ENCODE measurements around the gene ARFIP1. TPM values are rescaled to one million over a fixed set of nuclear protein-coding genes. Genes with fewer than 3 reads are reported as not detected.

Gene ARFIP1
- total and polyA plus RNA-seq, 9 of the 15 experiments (the other 6 are each of a cell fraction or from before 2014, with no cell fraction given): 14.1 to 25.1 (median 20.9) TPM

GRCh38 chr4:152937336-152938236 is 157.8 kb downstream of the ARFIP1 start (continued):
- TF ChIP-seq, protein P1, sequence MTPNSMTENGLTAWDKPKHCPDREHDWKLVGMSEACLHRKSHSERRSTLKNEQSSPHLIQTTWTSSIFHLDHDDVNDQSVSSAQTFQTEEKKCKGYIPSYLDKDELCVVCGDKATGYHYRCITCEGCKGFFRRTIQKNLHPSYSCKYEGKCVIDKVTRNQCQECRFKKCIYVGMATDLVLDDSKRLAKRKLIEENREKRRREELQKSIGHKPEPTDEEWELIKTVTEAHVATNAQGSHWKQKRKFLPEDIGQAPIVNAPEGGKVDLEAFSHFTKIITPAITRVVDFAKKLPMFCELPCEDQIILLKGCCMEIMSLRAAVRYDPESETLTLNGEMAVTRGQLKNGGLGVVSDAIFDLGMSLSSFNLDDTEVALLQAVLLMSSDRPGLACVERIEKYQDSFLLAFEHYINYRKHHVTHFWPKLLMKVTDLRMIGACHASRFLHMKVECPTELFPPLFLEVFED (CRISPR knock-in tag; conservative IDR thresholded peaks at IDR 0.05): no peak
- TF ChIP-seq NCOR1 (IDR thresholded peaks at IDR 0.05): peak; percentile 60
- no peak for TF ChIP-seq HMG20A (CRISPR knock-in tag; conservative IDR thresholded peaks at IDR 0.05)
- no peak for TF ChIP-seq FOXA3 (CRISPR knock-in tag; conservative IDR thresholded peaks at IDR 0.05 in 1 of 2, IDR thresholded peaks at IDR 0.05 in 1 of 2)
- no peak for TF ChIP-seq ELK3 (CRISPR knock-in tag; IDR thresholded peaks at IDR 0.05)
- no peak for TF ChIP-seq HDAC6 (IDR thresholded peaks at IDR 0.05; ENCODE audit: low read depth, low read length)
- TF ChIP-seq RBM25 (IDR thresholded peaks at IDR 0.05; ENCODE audit: low read depth, low read length, severe bottlenecking): no peak
- peak; percentile 80; the same call in 1 of the 2 replicates for TF ChIP-seq POLR2AphosphoS5 (IDR thresholded peaks at IDR 0.05; ENCODE audit: control insufficient read depth, insufficient read depth, low read depth, low read length)
- TF ChIP-seq RAD21 (CRISPR knock-in tag; conservative IDR thresholded peaks at IDR 0.05 in 1 of 2, IDR thresholded peaks at IDR 0.05 in 1 of 2): no peak
- TF ChIP-seq RFX7 (CRISPR knock-in tag; IDR thresholded peaks at IDR 0.05): no peak
- no peak; the same call in 1 of the 2 replicates for TF ChIP-seq MYC (IDR thresholded peaks at IDR 0.05; ENCODE audit: low read depth, low read length)
- TF ChIP-seq MYC (CRISPR knock-in tag; IDR thresholded peaks at IDR 0.05; ENCODE audit: borderline replicate concordance, low read depth): no peak
- TF ChIP-seq SMAD4 (CRISPR knock-in tag; conservative IDR thresholded peaks at IDR 0.05): peak; percentile 53
- no peak for TF ChIP-seq FOXK1 (CRISPR knock-in tag; IDR thresholded peaks at IDR 0.05; ENCODE audit: borderline replicate concordance)
- no peak for TF ChIP-seq RBM15 (IDR thresholded peaks at IDR 0.05; ENCODE audit: insufficient read depth, low read length)
- TF ChIP-seq KLF1 (tag; IDR thresholded peaks at IDR 0.05): no peak
- TF ChIP-seq SRSF9 (IDR thresholded peaks at IDR 0.05; ENCODE audit: borderline replicate concordance, low read depth, low read length): no peak
- TF ChIP-seq BRD9 (IDR thresholded peaks at IDR 0.05; ENCODE audit: low read depth, partially characterized antibody): no peak
- TF ChIP-seq, protein P2, sequence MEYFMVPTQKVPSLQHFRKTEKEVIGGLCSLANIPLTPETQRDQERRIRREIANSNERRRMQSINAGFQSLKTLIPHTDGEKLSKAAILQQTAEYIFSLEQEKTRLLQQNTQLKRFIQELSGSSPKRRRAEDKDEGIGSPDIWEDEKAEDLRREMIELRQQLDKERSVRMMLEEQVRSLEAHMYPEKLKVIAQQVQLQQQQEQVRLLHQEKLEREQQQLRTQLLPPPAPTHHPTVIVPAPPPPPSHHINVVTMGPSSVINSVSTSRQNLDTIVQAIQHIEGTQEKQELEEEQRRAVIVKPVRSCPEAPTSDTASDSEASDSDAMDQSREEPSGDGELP (CRISPR knock-in tag; IDR thresholded peaks at IDR 0.05; ENCODE audit: borderline replicate concordance): peak; percentile 83
- TF ChIP-seq HOXB6 (CRISPR knock-in tag; IDR thresholded peaks at IDR 0.05; ENCODE audit: borderline replicate concordance): no peak
- no peak for TF ChIP-seq WHSC1 (IDR thresholded peaks at IDR 0.05; ENCODE audit: low read length)
- TF ChIP-seq CSDE1 (IDR thresholded peaks at IDR 0.05): no peak
- peak; percentile 82; the same call in 1 of the 2 replicates for TF ChIP-seq ZBTB7A (IDR thresholded peaks at IDR 0.05; ENCODE audit: borderline replicate concordance, control insufficient read depth, low read depth, low read length)
- no peak for TF ChIP-seq ZNF311 (CRISPR knock-in tag; IDR thresholded peaks at IDR 0.05)
- TF ChIP-seq MTA1 (IDR thresholded peaks at IDR 0.05; ENCODE audit: borderline replicate concordance): no peak
